Osteocyte (in vitro differentiated cells): ENCODE results near the gene CDK8. TPM values are rescaled to one million over a fixed set of nuclear protein-coding genes. Genes with fewer than 3 reads are reported as not detected.

ENCODE experiments used
- DNase-seq: peaks from one replicate; pipeline ENCODE4 v3.0.0; 2021; ENCODE audit warnings: mixed read lengths; ENCODE audit not compliant: unreplicated experiment; ENCODE audit errors: extremely low spot score
- H3K27ac Mint-ChIP-seq: one replicate; pipeline ENCODE4 v1.8.0; 2021; ENCODE audit warnings: mild to moderate bottlenecking, mixed read lengths; ENCODE audit not compliant: unreplicated experiment
- H3K27me3 Mint-ChIP-seq: one replicate; pipeline ENCODE4 v1.8.0; 2021; ENCODE audit warnings: mixed read lengths; ENCODE audit not compliant: unreplicated experiment
- H3K36me3 Mint-ChIP-seq: one replicate; pipeline ENCODE4 v1.8.0; 2021; ENCODE audit warnings: mixed read lengths; ENCODE audit not compliant: unreplicated experiment
- H3K4me1 Mint-ChIP-seq: one replicate; pipeline ENCODE4 v1.8.0; 2021; ENCODE audit warnings: mixed read lengths; ENCODE audit not compliant: unreplicated experiment
- H3K4me3 Mint-ChIP-seq: one replicate; pipeline ENCODE4 v1.8.0; 2021; ENCODE audit warnings: mild to moderate bottlenecking, moderate library complexity, mixed read lengths; ENCODE audit not compliant: unreplicated experiment
- H3K9me3 Mint-ChIP-seq: one replicate; pipeline ENCODE4 v1.8.0; 2021; ENCODE audit warnings: mixed read lengths; ENCODE audit not compliant: unreplicated experiment
- total RNA-seq: library from RNA; stranded (reverse); gene quantifications from 2 replicates; pipeline ENCODE4 v1.2.1, GENCODE V29; 2021
- TF ChIP-seq, protein P1 (sequence below): fragments of 200-600 bp; sonication (generic); IDR thresholded peaks from 2 replicates; pipeline ENCODE4 v1.5.0; 2021; ENCODE audit warnings: antibody characterized with exemption, mild to moderate bottlenecking, moderate library complexity

The CDK8 gene
- total RNA-seq, 1 donor from 2014 or later: 12.2 TPM

DNA sequence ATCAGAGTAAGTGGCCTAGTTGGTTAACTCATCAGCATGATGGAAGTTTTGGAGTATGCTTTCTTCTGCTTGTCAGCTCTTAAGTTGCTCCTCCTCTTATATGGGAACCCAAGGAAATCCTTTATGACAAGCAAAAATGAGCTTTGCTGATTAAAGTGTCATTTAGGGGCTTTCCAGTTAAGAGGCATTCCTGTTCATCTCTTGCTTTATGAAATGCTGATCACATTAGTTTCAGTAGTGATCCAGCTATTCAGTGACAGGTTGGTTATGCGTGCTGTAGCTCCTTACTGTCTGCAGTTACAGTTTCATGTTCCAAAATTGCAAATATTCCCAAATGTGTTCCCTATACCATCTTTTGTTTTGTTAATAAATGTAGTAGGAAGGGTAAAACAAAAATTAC, 146.6 kb downstream of the CDK8 start:
- TF ChIP-seq, protein P1, sequence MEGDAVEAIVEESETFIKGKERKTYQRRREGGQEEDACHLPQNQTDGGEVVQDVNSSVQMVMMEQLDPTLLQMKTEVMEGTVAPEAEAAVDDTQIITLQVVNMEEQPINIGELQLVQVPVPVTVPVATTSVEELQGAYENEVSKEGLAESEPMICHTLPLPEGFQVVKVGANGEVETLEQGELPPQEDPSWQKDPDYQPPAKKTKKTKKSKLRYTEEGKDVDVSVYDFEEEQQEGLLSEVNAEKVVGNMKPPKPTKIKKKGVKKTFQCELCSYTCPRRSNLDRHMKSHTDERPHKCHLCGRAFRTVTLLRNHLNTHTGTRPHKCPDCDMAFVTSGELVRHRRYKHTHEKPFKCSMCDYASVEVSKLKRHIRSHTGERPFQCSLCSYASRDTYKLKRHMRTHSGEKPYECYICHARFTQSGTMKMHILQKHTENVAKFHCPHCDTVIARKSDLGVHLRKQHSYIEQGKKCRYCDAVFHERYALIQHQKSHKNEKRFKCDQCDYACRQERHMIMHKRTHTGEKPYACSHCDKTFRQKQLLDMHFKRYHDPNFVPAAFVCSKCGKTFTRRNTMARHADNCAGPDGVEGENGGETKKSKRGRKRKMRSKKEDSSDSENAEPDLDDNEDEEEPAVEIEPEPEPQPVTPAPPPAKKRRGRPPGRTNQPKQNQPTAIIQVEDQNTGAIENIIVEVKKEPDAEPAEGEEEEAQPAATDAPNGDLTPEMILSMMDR: no peak

GRCh38 chr13:26401069-26401468, 147.1 kb downstream of the CDK8 start:
- Mint-ChIP-seq H3K36me3 (peaks cover 24% of the 10 kb centered on the region), H3K4me3 (no peak overlapping the region), H3K9me3 (no peaks in the 10 kb centered on the region), H3K4me1 (no peaks in the 10 kb centered on the region), H3K27me3 (no peaks in the 10 kb centered on the region), H3K27ac (no peak overlapping the region)
- TF ChIP-seq, protein P1: no peak
- no peak for DNase-seq

More for the DNA sequence above, 146.6 kb downstream of the CDK8 start:
- H3K27me3 Mint-ChIP-seq: no peaks in the 10 kb centered on the region
- H3K4me3 Mint-ChIP-seq: no peak overlapping the region
- no peak for DNase-seq
- no peak overlapping the region for H3K27ac Mint-ChIP-seq
- H3K36me3 Mint-ChIP-seq: peaks cover 24% of the 10 kb centered on the region
- no peaks in the 10 kb centered on the region for H3K9me3 Mint-ChIP-seq
- no peaks in the 10 kb centered on the region for H3K4me1 Mint-ChIP-seq

DNA sequence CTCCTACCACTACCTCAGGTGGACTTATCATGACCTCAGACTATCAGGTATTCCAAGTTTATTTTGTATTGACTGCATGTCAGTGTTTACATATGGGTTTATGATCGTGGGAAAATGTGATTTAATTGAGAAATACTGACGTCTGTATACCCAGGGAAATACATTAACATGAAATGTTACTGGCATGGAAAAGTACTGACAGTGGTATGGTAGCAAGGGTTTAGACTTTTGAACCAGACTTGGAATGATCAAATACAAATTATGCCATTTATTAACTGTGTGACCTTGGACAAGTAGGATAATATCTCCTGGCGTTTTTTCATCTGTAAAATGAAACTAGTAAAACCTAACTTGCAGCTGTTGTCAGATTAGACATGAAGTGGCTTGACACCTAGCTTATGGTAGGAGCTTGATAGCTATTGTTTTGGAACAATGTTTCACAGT, 147.7 kb downstream of the CDK8 start:
- no peaks in the 10 kb centered on the region for H3K4me1 Mint-ChIP-seq
- TF ChIP-seq, protein P1: no peak
- peaks cover 29% of the 10 kb centered on the region for H3K36me3 Mint-ChIP-seq
- H3K9me3 Mint-ChIP-seq: no peaks in the 10 kb centered on the region
- no peaks in the 10 kb centered on the region for H3K27me3 Mint-ChIP-seq
- no peak overlapping the region for H3K4me3 Mint-ChIP-seq
- no peak overlapping the region for H3K27ac Mint-ChIP-seq
- DNase-seq: no peak

- no peaks in the 10 kb centered on the region for H3K4me1 Mint-ChIP-seq
- peaks cover 23% of the 10 kb centered on the region for H3K36me3 Mint-ChIP-seq
- DNase-seq: no peak
- H3K9me3 Mint-ChIP-seq: no peaks in the 10 kb centered on the region
- TF ChIP-seq, protein P1: no peak
- H3K4me3 Mint-ChIP-seq: no peak overlapping the region
- H3K27ac Mint-ChIP-seq: no peak overlapping the region
- no peaks in the 10 kb centered on the region for H3K27me3 Mint-ChIP-seq
Observed at GRCh38 chr13:26406791-26407190, 152.9 kb downstream of the CDK8 start.

DNA sequence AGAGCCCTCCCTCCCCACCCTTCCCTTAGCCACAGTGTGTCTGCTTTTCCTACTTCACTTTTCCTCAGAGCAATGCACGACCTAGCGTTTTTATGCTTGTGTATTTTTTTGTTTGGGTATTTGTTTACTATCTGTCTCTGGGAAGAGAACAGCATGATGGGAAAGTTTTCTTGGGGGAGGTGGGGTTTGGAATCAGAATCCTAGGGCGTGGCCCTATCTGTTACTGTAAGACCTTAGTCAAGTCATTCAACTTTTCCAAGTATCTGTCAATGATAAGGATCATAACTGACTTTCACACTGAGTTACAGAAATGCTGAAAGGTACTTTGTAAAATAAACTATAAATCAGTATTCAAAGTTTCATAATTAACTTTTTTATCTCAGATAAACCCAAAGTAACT, 157.3 kb downstream of the CDK8 start:
- Mint-ChIP-seq H3K9me3 (peaks cover 12% of the 10 kb centered on the region), H3K36me3 (peaks cover 14% of the 10 kb centered on the region), H3K4me3 (no peak overlapping the region), H3K27ac (no peak overlapping the region), H3K27me3 (no peaks in the 10 kb centered on the region), H3K4me1 (no peaks in the 10 kb centered on the region)
- TF ChIP-seq, protein P1: no peak
- DNase-seq: no peak
